ENCODE results near the gene CDKN2C.

GRCh38 chr1:50968158-50968820 is 1.8 kb upstream of the CDKN2C start:
- peak in 3 of 4 experiments; percentile 49 to 70 (median 64) for TF ChIP-seq CTCF (IDR thresholded peaks at IDR 0.05)
- peak; percentile 81 to 91 for TF ChIP-seq POLR2A (IDR thresholded peaks at IDR 0.05)

All from gastroesophageal sphincter (tissue), 3 donors.